ENCODE data around the gene ARMC3. TPM values are rescaled to one million over a fixed set of nuclear protein-coding genes. Genes with fewer than 3 reads are reported as not detected.

The ARMC3 gene
- total RNA-seq, 1 experiment from 2014 or later = 0.09 TPM

GRCh38 chr10:23065181-23065948, 137.5 kb downstream of the ARMC3 start:
- Mint-ChIP-seq H3K27me3 (ENCODE audit: low read depth) (no peaks in the 10 kb centered on the region), H3K36me3 (ENCODE audit: insufficient read depth in 1 of 3, low read depth in 3 of 3) (no peaks in the 10 kb centered on the region), H3K9me3 (no peaks in the 10 kb centered on the region; a peak in 1 of 5 replicates), H3K4me1 (peaks cover 29 to 31% of the 10 kb centered on the region in 2 experiments), H3K27ac (no peak overlapping the region; a peak in 1 of 7 replicates), H3K4me3 (no peak overlapping the region)
- Histone ChIP-seq H3K23ac (ENCODE audit: insufficient read length, low read depth, low read length) (no peak overlapping the region), H3K79me2 (ENCODE audit: insufficient read depth, low read length) (no peaks in the 10 kb centered on the region), H3K4me1 (ENCODE audit: insufficient read depth, low read length) (peaks cover 8% of the 10 kb centered on the region; the same call in 1 of the 2 replicates), H3K9ac (ENCODE audit: extremely low read depth, insufficient read length, low read length) (no peak overlapping the region), H2BK120ac (ENCODE audit: low read depth, low read length, poor library complexity, severe bottlenecking) (no peak overlapping the region), H3K4me2 (ENCODE audit: insufficient read depth, insufficient read length, low read length) (no peak overlapping the region), H4K5ac (ENCODE audit: insufficient read length, low read depth, low read length) (no peak overlapping the region), H3K4ac (ENCODE audit: low read depth, low read length) (no peak overlapping the region), H4K20me1 (ENCODE audit: control insufficient read depth, insufficient read depth, insufficient read length) (no peaks in the 10 kb centered on the region), H3K56ac (ENCODE audit: insufficient read length, low read depth, low read length) (no peak overlapping the region), H3K79me1 (ENCODE audit: insufficient read depth, low read depth, low read length, poor library complexity, severe bottlenecking) (no peaks in the 10 kb centered on the region), H4K91ac (ENCODE audit: insufficient read length, low read depth, low read length) (no peak overlapping the region), H2BK12ac (ENCODE audit: insufficient read length, low read depth, low read length) (no peak overlapping the region), H2AK5ac (ENCODE audit: insufficient read length, low read length) (no peak overlapping the region), H3K27ac (ENCODE audit: insufficient read length, low read depth, low read length) (no peak overlapping the region), H3K18ac (ENCODE audit: insufficient read length, low read depth, low read length) (no peak overlapping the region), H3T11ph (ENCODE audit: low read length) (no peak overlapping the region), H2BK5ac (ENCODE audit: insufficient read length, low read length) (no peak overlapping the region), H3K23me2 (ENCODE audit: insufficient read length, low read depth, low read length, poor library complexity, severe bottlenecking) (no peaks in the 10 kb centered on the region), H3K27me3 (ENCODE audit: insufficient read depth, low read length) (no peaks in the 10 kb centered on the region), H2BK20ac (ENCODE audit: low read depth, low read length, poor library complexity, severe bottlenecking) (no peak overlapping the region), H2BK15ac (ENCODE audit: low read depth, low read length) (no peak overlapping the region), H3K9me3 (ENCODE audit: control insufficient read depth, low read depth, low read length) (no peaks in the 10 kb centered on the region), H4K8ac (replicated peaks; ENCODE audit: insufficient read length, low read depth, low read length) (no peak overlapping the region), H3K14ac (ENCODE audit: insufficient read depth, low read length) (no peak overlapping the region), H2AFZ (ENCODE audit: low read length) (no peak overlapping the region)
- TF ChIP-seq, protein P1, sequence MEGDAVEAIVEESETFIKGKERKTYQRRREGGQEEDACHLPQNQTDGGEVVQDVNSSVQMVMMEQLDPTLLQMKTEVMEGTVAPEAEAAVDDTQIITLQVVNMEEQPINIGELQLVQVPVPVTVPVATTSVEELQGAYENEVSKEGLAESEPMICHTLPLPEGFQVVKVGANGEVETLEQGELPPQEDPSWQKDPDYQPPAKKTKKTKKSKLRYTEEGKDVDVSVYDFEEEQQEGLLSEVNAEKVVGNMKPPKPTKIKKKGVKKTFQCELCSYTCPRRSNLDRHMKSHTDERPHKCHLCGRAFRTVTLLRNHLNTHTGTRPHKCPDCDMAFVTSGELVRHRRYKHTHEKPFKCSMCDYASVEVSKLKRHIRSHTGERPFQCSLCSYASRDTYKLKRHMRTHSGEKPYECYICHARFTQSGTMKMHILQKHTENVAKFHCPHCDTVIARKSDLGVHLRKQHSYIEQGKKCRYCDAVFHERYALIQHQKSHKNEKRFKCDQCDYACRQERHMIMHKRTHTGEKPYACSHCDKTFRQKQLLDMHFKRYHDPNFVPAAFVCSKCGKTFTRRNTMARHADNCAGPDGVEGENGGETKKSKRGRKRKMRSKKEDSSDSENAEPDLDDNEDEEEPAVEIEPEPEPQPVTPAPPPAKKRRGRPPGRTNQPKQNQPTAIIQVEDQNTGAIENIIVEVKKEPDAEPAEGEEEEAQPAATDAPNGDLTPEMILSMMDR (conservative IDR thresholded peaks at IDR 0.05) = no peak
- no CpG with 5 or more reads among the region's 11 CpGs for WGBS (ENCODE audit: extremely low coverage, insufficient read length, low lambda C conversion rate)
- no peak for DNase-seq

Data from H9 (cell line).